A549 (cell line): Measurements from ENCODE around the gene SRSF7. TPM values are rescaled to one million over a fixed set of nuclear protein-coding genes. Genes with fewer than 3 reads are reported as not detected.

Experiments used
- ATAC-seq, 2 experiments: fragments of 200-7000 bp in 1 of 2; fragments of >200 bp in 1 of 2; cut with Nextera tagmentation in 1 of 2; cut with Tn5 transposase in 1 of 2; 3 replicates each; pipeline versions ENCODE4 v1.8.0 to v1.9.1; 2018 to 2020; ENCODE audit warnings: mild to moderate bottlenecking in 1 of 2, moderate library complexity in 1 of 2
- CTCF ChIA-PET: fragments of 300-600 bp; sonication (Branson Sonifier 250); formaldehyde crosslinking; extraction: SDS; loops from one replicate; lab custom pipeline; 2021; ENCODE audit warnings: antibody characterized with exemption, inconsistent platforms; lab: Yijun Ruan, JAX
- POLR2A ChIA-PET: fragments of 350-600 bp; formaldehyde crosslinking; extraction: SDS; loops from one replicate; lab custom pipeline; 2021; ENCODE audit warnings: antibody characterized with exemption, inconsistent platforms; lab: Yijun Ruan, JAX
- DNase-seq, 2 experiments: peaks; one replicate each; pipeline versions ENCODE4 v3.0.0 to v3.0.0-alpha.2; 2011 to 2016; ENCODE audit warnings: low read depth in 1 of 2, low spot score in 1 of 2
- FAIRE-seq: peaks from 2 replicates; lab custom pipeline; 2011; peaks lifted over from hg19 to GRCh38; lab: Jason Lieb, UNC
- H3K27ac ChIP-seq, 2 experiments: fragments of >200 bp; sonication (Bioruptor Twin); formaldehyde crosslinking; 3 replicates each; pipeline ENCODE4 v1.5.1; 2016 to 2017
- H3K4me1 ChIP-seq: fragments of >200 bp; sonication (Bioruptor Twin); formaldehyde crosslinking; 3 replicates; pipeline ENCODE4 v1.6.1; 2016
- H3K4me2 ChIP-seq: fragments of >200 bp; sonication (Bioruptor Twin); formaldehyde crosslinking; 3 replicates; pipeline ENCODE4 v1.6.1; 2016
- H3K4me3 ChIP-seq: fragments of >200 bp; sonication (Bioruptor Twin); formaldehyde crosslinking; 3 replicates; pipeline ENCODE4 v1.5.1; 2016
- H3K9me3 ChIP-seq: fragments of >200 bp; sonication (Bioruptor Twin); formaldehyde crosslinking; 3 replicates; pipeline ENCODE4 v1.6.1; 2016
- CHD2 ChIP-seq: fragments of 150-350 bp; IDR thresholded peaks from 2 replicates; pipeline ENCODE4 v1.6.1; 2014; ENCODE audit warnings: low read length; ENCODE audit not compliant: partially characterized antibody
- CHD4 ChIP-seq: fragments of 200-600 bp; sonication (generic); IDR thresholded peaks from 2 replicates; pipeline ENCODE4 v1.6.1; 2016; ENCODE audit warnings: antibody characterized with exemption, mild to moderate bottlenecking, borderline replicate concordance
- ESRRA ChIP-seq: fragments of 150-350 bp; IDR thresholded peaks from 2 replicates; pipeline ENCODE4 v1.6.1; 2014; ENCODE audit warnings: mild to moderate bottlenecking, low read length, borderline replicate concordance
- FOSB ChIP-seq: fragments of 250-450 bp; sonication (Bioruptor Pico); IDR thresholded peaks from 2 replicates; pipeline ENCODE4 v1.5.0; 2020; ENCODE audit warnings: mild to moderate bottlenecking, moderate library complexity
- FOSL2 ChIP-seq, 2 experiments: fragments of 450-650 bp in 1 of 2; fragments of >200 bp in 1 of 2; sonication (Bioruptor Twin) in 1 of 2; formaldehyde crosslinking; IDR thresholded peaks; 2 replicates each; pipeline versions ENCODE4 v1.5.0 to v1.6.1; 2016 to 2020; ENCODE audit warnings: mild to moderate bottlenecking in 1 of 2, moderate library complexity in 1 of 2
- FOXS1 ChIP-seq: fragments of 250-450 bp; sonication (Bioruptor Pico); IDR thresholded peaks from 2 replicates; pipeline ENCODE4 v1.5.0; 2020; ENCODE audit warnings: mild to moderate bottlenecking, moderate library complexity
- HEYL ChIP-seq: fragments of 250-450 bp; sonication (Bioruptor Pico); IDR thresholded peaks from 2 replicates; pipeline ENCODE4 v1.8.0; 2021; ENCODE audit warnings: mild to moderate bottlenecking, moderate library complexity
- KDM1A ChIP-seq: fragments of 200-600 bp; sonication (generic); IDR thresholded peaks from 2 replicates; pipeline ENCODE4 v1.6.1; 2016; ENCODE audit warnings: low read depth, mild to moderate bottlenecking
- KDM5A ChIP-seq: fragments of 200-600 bp; sonication (generic); IDR thresholded peaks from 2 replicates; pipeline ENCODE4 v1.6.1; 2016; ENCODE audit warnings: antibody characterized with exemption, mild to moderate bottlenecking
- MAFK ChIP-seq: fragments of 450-650 bp; IDR thresholded peaks from 2 replicates; pipeline ENCODE4 v1.6.1; 2014; ENCODE audit not compliant: partially characterized antibody
- MYC ChIP-seq: IDR thresholded peaks from 2 replicates; pipeline ENCODE4 v1.6.1; 2012; ENCODE audit warnings: mild to moderate bottlenecking, inconsistent platforms, low read length, improper control_type of control experiment, borderline replicate concordance
- NPAS2 ChIP-seq: fragments of 250-450 bp; sonication (Bioruptor Pico); IDR thresholded peaks from 2 replicates; pipeline ENCODE4 v1.8.0; 2022; ENCODE audit warnings: mild to moderate bottlenecking, moderate library complexity, borderline replicate concordance
- POLR2AphosphoS2 ChIP-seq: conservative IDR thresholded peaks from 2 replicates; pipeline ENCODE4 v1.6.1; 2012; ENCODE audit warnings: low read length, improper control_type of control experiment, inconsistent platforms
- RAD21 ChIP-seq, 2 experiments: fragments of >200 bp in 1 of 2; sonication (Bioruptor Twin) in 1 of 2; formaldehyde crosslinking in 1 of 2; IDR thresholded peaks in 1 of 2; conservative IDR thresholded peaks in 1 of 2; 2 replicates in 1 of 2; 3 replicates in 1 of 2; pipeline ENCODE4 v1.6.1; 2012 to 2018; ENCODE audit warnings: inconsistent platforms in 1 of 2
- RCOR1 ChIP-seq: fragments of 150-350 bp; IDR thresholded peaks from 2 replicates; pipeline ENCODE4 v1.6.1; 2014; ENCODE audit warnings: antibody characterized with exemption, low read length, low read depth
- SMC3 ChIP-seq: fragments of >200 bp; sonication (Bioruptor Twin); formaldehyde crosslinking; IDR thresholded peaks from 3 replicates; pipeline ENCODE4 v1.6.1; 2018; ENCODE audit warnings: inconsistent platforms
- TFCP2L1 ChIP-seq: fragments of 250-450 bp; sonication (Bioruptor Pico); IDR thresholded peaks from 2 replicates; pipeline ENCODE4 v1.5.0; 2021; ENCODE audit warnings: mild to moderate bottlenecking
- TP53 ChIP-seq: fragments of 250-450 bp; sonication (Bioruptor Pico); IDR thresholded peaks from 2 replicates; pipeline ENCODE4 v1.5.0; 2021; ENCODE audit warnings: mild to moderate bottlenecking, moderate library complexity
- ZNF302 ChIP-seq: fragments of 250-450 bp; sonication (Bioruptor Pico); IDR thresholded peaks from 2 replicates; pipeline ENCODE4 v1.9.0; 2021; ENCODE audit warnings: inconsistent platforms, mild to moderate bottlenecking, moderate library complexity
- ZSCAN20 ChIP-seq: fragments of 250-450 bp; sonication (Bioruptor Pico); IDR thresholded peaks from 2 replicates; pipeline ENCODE4 v1.8.0; 2022; ENCODE audit warnings: mild to moderate bottlenecking, moderate library complexity
- WGBS: methylation state at CpG from one replicate; pipeline ENCODE4 v1.1.6; 2017; ENCODE audit errors: missing lambda C conversion rate; 5-methylcytosine and 5-hydroxymethylcytosine counted together
- polyA plus RNA-seq, 4 experiments: library from polyadenylated mRNA; depleted of rRNA in 3 of 4; stranded (reverse); fragments of >200 nt; fragmentation: RNase III in 1 of 4; extraction: RNeasy Plus Mini Kit Qiagen cat#74134 plus additional on column Dnase treatment in 1 of 4; gene quantifications; 2 replicates in 3 of 4; 3 replicates in 1 of 4; pipeline ENCODE4 v1.2.3, GENCODE V29; 2011 to 2017
- TF ChIP-seq, protein P1 (sequence below): fragments of 150-350 bp; IDR thresholded peaks from 2 replicates; pipeline ENCODE4 v1.6.1; 2014; ENCODE audit warnings: low read depth, mild to moderate bottlenecking, low read length
- TF ChIP-seq, protein P2 (sequence below): fragments of >200 bp; sonication (Bioruptor Twin); formaldehyde crosslinking; IDR thresholded peaks from 3 replicates; pipeline ENCODE4 v1.6.1; 2016
- TF ChIP-seq, protein P3 (sequence below): fragments of >200 bp; sonication (Bioruptor Twin); formaldehyde crosslinking; IDR thresholded peaks from 2 replicates; pipeline ENCODE4 v1.6.1; 2016
- TF ChIP-seq, protein P4 (sequence below): fragments of >200 bp; sonication (Bioruptor Twin); formaldehyde crosslinking; IDR thresholded peaks from 3 replicates; pipeline ENCODE4 v1.5.1; 2016
- TF ChIP-seq, protein P5 (sequence below): fragments of 250-450 bp; sonication (Bioruptor Pico); IDR thresholded peaks from 2 replicates; pipeline ENCODE4 v1.5.0; 2021; ENCODE audit warnings: mild to moderate bottlenecking, moderate library complexity, borderline replicate concordance

SRSF7 gene
- polyA plus RNA-seq, 2 of the 4 experiments (the other 2 are of a cell fraction), result 397 to 544 TPM

DNA sequence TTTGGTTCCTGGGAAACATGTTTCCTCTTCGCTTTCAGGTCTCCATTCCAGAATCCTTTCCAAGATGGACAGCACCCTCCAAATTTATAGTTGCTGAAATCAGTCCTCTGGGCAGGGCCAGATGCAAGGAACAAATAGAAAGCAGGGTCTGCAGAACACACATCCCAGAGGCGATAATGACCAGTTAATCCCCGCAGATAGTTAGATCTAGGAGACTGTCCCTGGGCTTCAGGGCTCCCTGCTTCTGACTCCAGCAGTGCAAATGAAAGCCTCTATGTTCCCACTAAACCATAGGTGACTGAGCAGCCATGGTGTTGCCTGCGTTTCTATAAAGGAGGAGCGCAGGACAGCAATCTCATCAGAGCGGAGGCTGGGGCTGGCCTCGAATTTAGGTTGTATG is 38.7 kb downstream of the SRSF7 start:
- no peak for FAIRE-seq
- ChIA-PET POLR2A (interaction anchor here (1.2 kb wide), 1 partner anchor 11 kb away, joined by 5 read pairs; no protein-coding TSS in a partner anchor), CTCF (interaction anchor here (1.7 to 2.1 kb wide), 4 partner anchors 9 to 131 kb away, joined by 6 to 8 read pairs (median 6); partner anchors contain the start of gene HNRNPLL)
- Histone ChIP-seq H3K27ac (no peak overlapping the region; a peak in 1 of 6 replicates), H3K9me3 (no peaks in the 10 kb centered on the region), H3K4me1 (peaks cover 19% of the 10 kb centered on the region), H3K4me2 (no peak overlapping the region), H3K4me3 (no peak overlapping the region)
- 92% methylated on average over 7 of the region's 7 CpGs for WGBS
- ATAC-seq, result no peak
- TF ChIP-seq ZSCAN20 (no peak), CHD2 (no peak), TP53 (CRISPR knock-in tag) (no peak), TFCP2L1 (no peak), HEYL (CRISPR knock-in tag) (no peak), RAD21 (conservative IDR thresholded peaks at IDR 0.05 in 1 of 2, IDR thresholded peaks at IDR 0.05 in 1 of 2) (no peak), FOSB (no peak), NPAS2 (CRISPR knock-in tag) (no peak), ESRRA (no peak), POLR2AphosphoS2 (no peak)
- TF ChIP-seq, protein P1, sequence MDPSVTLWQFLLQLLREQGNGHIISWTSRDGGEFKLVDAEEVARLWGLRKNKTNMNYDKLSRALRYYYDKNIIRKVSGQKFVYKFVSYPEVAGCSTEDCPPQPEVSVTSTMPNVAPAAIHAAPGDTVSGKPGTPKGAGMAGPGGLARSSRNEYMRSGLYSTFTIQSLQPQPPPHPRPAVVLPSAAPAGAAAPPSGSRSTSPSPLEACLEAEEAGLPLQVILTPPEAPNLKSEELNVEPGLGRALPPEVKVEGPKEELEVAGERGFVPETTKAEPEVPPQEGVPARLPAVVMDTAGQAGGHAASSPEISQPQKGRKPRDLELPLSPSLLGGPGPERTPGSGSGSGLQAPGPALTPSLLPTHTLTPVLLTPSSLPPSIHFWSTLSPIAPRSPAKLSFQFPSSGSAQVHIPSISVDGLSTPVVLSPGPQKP, result no peak
- TF ChIP-seq, protein P2, sequence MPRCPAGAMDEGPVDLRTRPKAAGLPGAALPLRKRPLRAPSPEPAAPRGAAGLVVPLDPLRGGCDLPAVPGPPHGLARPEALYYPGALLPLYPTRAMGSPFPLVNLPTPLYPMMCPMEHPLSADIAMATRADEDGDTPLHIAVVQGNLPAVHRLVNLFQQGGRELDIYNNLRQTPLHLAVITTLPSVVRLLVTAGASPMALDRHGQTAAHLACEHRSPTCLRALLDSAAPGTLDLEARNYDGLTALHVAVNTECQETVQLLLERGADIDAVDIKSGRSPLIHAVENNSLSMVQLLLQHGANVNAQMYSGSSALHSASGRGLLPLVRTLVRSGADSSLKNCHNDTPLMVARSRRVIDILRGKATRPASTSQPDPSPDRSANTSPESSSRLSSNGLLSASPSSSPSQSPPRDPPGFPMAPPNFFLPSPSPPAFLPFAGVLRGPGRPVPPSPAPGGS, result no peak
- DNase-seq, result no peak

DNA sequence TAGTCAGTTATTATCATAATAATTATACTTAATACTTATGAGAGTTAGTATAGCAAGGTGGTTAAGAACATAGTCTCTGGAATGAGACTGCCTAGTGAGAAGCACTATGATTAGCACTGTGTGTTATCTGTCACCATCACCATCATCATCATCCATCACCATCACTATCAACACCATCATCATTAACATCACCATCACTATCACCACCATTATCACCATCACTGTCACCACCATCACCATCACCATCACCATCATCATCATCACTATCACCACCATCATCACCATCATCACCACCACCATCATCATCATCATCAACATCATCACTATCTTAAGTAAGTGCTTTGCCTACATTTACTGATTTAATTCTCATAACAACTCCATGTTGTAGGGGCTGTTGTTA is 39.6 kb downstream of the SRSF7 start:
- no peak overlapping the region for H3K27ac ChIP-seq
- no peak overlapping the region for H3K4me2 ChIP-seq
- ChIA-PET CTCF (interaction anchor here (1.3 kb wide), 1 partner anchor 13 kb away, joined by 3 read pairs; no protein-coding TSS in a partner anchor), POLR2A (no interaction called here)
- no peak overlapping the region for H3K4me3 ChIP-seq
- ATAC-seq (no peak), FAIRE-seq (no peak), DNase-seq (no peak)
- no peaks in the 10 kb centered on the region for H3K9me3 ChIP-seq
- TF ChIP-seq CHD4, result no peak
- TF ChIP-seq, protein P3, sequence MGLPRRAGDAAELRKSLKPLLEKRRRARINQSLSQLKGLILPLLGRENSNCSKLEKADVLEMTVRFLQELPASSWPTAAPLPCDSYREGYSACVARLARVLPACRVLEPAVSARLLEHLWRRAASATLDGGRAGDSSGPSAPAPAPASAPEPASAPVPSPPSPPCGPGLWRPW, result no peak
- TF ChIP-seq MYC, result no peak
- TF ChIP-seq, protein P2, result no peak
- TF ChIP-seq TFCP2L1, result no peak
- TF ChIP-seq FOXS1 (CRISPR knock-in tag), result no peak
- no peak for TF ChIP-seq POLR2AphosphoS2
- TF ChIP-seq ZNF302 (CRISPR knock-in tag), result no peak
- TF ChIP-seq KDM5A, result no peak
- TF ChIP-seq SMC3, result no peak
- no peak for TF ChIP-seq FOSL2 (IDR thresholded peaks at IDR 0.05)
- no peak for TF ChIP-seq FOSL2 (CRISPR knock-in tag; IDR thresholded peaks at IDR 0.05)
- TF ChIP-seq, protein P4, sequence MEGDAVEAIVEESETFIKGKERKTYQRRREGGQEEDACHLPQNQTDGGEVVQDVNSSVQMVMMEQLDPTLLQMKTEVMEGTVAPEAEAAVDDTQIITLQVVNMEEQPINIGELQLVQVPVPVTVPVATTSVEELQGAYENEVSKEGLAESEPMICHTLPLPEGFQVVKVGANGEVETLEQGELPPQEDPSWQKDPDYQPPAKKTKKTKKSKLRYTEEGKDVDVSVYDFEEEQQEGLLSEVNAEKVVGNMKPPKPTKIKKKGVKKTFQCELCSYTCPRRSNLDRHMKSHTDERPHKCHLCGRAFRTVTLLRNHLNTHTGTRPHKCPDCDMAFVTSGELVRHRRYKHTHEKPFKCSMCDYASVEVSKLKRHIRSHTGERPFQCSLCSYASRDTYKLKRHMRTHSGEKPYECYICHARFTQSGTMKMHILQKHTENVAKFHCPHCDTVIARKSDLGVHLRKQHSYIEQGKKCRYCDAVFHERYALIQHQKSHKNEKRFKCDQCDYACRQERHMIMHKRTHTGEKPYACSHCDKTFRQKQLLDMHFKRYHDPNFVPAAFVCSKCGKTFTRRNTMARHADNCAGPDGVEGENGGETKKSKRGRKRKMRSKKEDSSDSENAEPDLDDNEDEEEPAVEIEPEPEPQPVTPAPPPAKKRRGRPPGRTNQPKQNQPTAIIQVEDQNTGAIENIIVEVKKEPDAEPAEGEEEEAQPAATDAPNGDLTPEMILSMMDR, result no peak
- no peak for TF ChIP-seq TP53 (CRISPR knock-in tag)
- TF ChIP-seq, protein P5, sequence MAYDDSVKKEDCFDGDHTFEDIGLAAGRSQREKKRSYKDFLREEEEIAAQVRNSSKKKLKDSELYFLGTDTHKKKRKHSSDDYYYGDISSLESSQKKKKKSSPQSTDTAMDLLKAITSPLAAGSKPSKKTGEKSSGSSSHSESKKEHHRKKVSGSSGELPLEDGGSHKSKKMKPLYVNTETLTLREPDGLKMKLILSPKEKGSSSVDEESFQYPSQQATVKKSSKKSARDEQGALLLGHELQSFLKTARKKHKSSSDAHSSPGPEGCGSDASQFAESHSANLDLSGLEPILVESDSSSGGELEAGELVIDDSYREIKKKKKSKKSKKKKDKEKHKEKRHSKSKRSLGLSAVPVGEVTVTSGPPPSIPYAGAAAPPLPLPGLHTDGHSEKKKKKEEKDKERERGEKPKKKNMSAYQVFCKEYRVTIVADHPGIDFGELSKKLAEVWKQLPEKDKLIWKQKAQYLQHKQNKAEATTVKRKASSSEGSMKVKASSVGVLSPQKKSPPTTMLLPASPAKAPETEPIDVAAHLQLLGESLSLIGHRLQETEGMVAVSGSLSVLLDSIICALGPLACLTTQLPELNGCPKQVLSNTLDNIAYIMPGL (CRISPR knock-in tag), result no peak
- no peak for TF ChIP-seq KDM1A
- TF ChIP-seq MAFK, result no peak
- TF ChIP-seq RCOR1, result no peak
- peaks cover 14% of the 10 kb centered on the region for H3K4me1 ChIP-seq
